RPMI8226 (cell line): ENCODE measurements around the gene CAPN8.

ENCODE experiments used
- DNase-seq: peaks from one replicate; pipeline ENCODE4 v3.0.0-alpha.2; 2015

The CAPN8 gene

DNA sequence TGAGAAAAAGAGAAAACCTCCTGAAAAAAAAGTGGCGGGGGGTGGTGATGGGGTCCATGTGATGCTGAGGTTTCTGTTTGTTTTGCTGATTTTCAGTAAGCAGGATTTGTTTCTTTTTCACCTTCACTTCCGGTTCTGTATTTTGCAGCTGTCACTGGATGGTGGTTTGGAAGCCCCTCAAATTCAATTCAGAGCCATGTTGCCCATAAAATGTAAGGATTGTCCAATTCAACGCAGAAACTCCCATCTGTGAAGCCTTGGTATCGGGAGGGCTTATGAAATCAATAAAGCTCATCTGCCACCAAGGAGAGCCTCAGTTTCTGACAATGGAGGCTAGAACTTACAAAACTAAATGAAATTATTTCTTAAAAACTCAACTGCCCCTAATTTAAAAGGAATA lies 12.1 kb downstream of the CAPN8 start:
- DNase-seq, result no peak

DNA sequence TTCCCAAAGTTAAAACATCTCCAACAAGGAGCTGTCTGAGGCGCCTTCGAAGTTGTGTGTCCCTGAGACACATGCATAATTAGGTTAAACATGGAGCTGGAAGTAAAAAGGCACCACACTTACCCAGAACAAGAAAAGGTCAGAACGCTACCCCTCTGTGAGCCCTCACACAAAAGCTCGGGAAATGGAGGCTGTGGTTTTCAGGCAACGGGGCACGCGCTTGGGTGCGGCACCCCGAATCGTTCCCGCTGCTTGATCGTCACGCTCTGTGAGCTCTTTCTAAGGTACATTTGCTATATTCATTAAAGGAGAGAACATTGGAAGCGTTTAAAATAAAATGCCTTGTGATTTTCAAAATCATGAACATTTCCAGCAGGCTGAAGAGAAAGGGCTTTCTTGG lies 12.5 kb downstream of the CAPN8 start:
- no peak for DNase-seq

DNA sequence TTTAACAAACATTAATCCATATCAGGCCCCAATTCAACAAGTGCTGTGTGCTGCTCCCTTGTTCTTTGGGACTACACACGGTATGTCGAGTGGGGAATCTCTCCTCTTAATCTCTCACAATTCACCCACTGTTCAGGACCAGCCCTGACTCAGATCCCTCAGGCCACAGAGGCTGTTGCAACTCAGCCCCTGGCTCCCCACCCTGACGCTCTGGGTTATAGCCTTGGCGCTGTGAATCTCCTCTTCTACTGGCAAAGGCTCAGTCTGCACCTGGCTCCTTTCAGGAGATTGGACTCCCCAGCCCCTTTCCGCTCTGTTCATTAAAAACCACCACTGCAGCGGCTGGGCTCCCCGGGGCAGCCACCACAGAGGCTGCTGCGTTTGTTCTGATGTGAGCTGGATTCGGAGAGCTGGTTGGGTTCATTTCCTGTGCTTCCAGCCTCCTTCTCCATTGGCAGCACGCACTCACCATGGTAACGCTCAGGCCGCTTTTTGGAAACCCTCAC lies 13.0 kb downstream of the CAPN8 start:
- DNase-seq, result no peak

DNA sequence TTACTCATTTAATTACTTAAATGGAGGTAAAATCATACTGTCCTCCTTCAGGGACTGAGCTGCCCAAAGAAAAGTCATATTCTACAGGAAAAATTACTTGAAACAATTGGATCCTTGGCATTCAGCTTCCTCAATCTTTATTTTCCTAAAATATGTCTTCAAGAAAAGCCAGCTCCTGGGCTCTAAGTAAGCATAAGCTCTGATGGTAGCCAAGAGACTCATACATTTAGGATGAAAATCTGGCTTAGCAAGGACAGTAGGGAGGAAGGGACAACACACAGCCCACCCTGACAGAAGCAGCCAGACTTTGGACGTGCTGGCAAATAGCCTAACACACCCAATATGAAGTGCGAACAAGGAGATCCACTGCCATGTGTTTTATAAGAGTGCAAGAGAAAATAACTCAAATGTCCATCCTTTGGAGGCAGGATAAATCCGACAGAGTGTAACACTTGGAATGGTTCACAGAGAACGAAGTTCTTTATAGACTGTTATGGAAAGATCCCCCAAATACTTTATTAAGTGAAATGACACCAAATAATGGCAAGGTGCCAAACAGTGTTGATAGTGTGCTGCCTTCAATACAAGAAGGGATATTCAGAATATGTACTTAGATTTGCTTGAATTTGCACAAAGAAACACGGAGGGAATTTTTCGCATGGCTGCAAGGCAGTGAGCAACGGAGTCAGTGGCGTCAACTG lies 14.1 kb downstream of the CAPN8 start:
- DNase-seq, result no peak

DNA sequence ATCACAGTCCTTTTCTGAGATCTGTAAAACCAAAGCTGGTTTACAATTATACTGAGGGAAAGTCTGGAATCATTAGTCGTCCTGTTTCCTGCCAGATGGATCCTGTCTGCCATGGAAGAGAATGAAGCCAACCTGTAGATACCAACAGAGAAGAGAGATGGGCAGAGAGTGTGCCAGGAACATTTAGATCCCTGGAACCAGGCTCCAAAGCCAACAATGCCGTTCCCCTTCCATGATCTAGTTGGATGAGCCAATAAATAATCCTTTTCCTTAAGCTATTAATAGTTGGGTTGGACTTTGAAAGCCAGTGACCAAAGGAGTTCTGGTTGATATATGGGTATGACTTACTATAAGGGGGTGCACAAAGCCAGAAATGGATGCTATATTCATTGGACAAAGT lies 15.0 kb downstream of the CAPN8 start:
- DNase-seq, result no peak

DNA sequence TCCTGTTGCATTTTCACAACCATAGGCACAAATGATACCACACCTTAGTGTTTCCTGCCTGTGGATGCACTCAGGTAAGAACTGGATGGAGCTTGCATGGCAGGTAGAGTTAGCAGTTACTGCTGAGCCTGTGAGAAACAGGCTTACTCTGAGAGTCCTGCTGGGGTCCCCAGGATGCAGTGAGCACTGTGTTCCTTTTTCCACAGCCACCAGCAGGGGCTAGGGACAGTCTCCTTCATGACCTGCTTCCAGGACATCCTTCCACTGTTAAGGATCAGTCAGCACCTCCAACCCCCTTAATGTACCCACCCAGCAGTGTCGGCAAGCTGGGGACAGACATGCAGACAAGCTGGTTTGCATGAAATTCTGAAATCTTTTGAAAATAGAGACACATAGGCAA lies 16.3 kb downstream of the CAPN8 start:
- no peak for DNase-seq

DNA sequence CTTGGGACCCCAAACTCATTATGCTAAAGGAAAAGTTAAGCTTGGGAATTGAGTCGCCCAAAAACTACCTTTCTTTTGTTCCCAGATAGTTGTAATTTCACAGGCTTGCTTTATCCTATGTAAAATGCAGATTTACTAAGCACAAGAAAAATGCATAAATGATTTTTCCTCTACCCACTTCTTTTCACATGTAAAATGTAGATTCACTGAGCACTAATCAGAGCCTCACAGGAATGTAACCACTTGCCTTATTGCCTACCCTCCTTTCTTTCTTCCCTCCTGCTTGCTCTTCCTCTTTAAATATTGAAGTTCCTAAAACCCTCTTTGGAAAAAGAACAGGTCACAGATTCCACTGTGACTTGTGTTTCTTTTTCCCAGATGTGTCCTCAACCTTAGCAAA lies 18.3 kb downstream of the CAPN8 start:
- DNase-seq, result no peak

DNA sequence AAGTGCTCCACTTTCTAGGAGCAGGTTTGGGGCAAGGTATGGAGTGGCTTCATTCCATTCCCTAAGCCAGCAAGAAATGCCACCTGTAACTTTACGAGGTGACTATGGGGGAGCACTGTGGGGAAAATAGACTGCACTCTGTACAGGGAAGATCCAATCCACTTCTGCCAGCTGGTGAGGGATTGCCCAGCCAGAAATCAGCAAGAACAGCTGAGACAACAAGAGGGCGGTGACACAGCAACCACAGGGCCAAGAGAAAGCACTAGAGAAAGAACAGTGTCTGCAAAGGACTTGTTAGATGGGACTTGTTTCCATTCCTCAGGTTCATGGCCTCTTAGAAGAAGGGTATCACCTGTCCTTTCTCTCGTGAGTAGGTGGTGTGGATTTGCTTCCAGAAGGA lies 19.6 kb downstream of the CAPN8 start:
- no peak for DNase-seq

DNA sequence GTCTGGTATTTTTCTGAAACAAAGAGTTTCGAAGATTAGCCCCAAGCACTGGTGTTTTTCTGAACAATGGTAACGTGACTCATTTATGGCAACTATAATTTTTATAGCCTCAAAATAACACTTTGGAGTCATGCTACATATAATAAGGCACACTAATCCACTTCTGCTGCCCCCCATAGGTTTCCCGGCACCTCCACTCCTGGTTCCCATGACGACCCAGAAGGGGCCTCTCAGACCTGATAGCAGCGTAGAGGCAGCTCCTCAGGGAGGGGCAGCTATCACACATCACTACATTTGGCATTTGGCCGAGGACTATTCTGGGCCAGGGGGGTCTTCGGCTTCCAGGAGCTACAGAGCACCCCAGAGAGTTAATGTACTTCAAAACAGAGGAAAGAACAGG lies 23.3 kb downstream of the CAPN8 start:
- no peak for DNase-seq

DNA sequence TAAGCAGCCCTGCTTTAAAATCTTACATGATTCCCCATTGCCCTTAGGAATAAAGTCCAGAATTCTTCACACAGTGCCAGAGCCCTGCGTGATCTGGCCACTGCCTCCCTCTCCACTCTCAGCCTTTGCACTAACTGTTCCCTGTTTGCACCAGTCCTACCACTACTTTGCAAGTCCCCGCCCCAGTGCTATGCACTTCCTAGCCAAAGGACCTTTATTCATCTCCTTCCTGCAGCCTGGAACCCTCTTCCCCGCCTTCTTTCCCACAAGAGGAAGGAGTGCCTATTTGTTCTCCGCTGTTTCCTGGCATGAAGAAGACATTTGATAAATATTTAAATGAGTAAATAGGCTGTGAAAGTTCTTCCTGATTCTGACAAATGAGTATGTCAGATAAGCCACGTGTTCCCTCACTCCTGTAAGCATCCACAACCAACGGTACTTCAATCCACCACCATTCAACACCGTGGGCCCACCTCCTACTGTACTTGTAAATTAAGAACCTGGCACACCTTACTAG lies 23.9 kb downstream of the CAPN8 start:
- DNase-seq, result no peak

DNA sequence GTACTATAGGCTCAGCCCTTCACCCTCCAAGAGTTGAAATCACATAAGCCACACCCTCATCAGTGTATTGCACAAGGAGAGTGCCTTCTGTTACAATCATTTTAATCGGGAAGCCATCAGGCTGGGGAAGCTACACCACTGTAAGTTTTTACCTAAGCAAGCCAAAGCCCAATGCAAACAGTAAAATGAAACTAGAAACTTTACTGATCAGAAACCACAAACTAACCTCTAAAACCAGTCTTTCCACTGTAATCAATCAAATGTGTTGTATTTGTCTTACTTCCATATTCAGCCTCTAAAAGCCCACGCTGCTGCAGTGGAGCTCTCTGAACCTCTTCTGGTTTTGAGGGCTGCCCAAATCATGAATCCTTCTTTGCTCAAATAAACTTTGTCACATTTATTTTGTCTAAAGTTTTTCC lies 26.2 kb downstream of the CAPN8 start:
- DNase-seq, result no peak

DNA sequence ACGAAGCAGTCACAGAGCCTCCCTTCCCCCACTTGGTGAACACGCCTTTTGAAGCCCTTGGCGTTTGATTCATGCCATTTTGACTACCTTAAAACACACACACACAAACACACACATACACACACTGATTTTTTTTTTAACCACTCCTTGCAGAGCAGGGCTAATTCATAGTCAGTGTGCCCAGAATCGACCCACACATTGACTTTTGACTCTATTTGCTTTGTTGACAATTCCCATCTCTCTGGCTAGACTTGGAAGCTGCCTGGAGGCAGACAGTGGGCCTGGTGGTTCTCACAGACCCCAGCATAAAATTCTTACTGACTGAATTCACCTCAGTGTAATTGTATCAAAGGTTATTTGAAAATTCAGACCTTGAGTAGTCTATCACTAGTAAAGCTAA lies 30.3 kb downstream of the CAPN8 start:
- DNase-seq, result no peak

DNA sequence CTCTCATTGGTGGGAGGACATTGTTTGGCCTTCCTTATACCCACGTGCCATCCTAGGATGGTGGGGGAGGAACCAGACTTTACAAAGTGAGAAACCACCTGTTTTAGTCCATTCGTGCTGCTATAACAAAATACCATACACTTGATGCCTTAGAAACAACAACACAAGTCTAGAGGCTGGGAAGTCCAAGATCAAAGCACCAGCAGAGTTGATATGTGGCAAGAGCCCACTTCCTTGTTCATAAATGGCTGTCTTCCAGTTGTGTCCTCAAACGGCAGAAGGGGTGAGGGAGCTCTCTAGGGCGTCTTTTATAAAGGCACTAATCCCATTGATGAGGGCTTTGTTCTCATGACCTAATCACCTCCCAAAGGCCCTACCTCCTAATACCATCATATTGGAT lies 31.1 kb downstream of the CAPN8 start:
- DNase-seq, result no peak

DNA sequence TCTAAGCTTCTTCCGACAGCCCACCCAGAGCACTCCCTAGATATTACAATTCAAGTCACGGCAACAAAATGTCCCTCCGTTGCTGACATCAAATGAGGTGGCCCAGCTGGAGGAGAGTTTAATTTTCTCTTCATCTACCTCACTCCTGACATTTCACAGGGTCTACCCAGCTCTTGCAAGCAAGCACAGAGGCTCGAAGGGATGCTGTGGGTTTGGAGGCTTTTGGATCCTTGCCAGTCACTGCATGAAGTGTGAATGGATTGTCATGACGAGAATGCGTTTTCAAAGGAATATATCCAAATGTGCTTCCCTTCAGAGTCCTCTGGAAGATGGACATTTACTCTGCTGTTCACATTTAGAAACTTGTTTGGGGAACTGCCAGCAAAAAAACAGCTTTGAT lies 33.5 kb downstream of the CAPN8 start:
- DNase-seq, result no peak

DNA sequence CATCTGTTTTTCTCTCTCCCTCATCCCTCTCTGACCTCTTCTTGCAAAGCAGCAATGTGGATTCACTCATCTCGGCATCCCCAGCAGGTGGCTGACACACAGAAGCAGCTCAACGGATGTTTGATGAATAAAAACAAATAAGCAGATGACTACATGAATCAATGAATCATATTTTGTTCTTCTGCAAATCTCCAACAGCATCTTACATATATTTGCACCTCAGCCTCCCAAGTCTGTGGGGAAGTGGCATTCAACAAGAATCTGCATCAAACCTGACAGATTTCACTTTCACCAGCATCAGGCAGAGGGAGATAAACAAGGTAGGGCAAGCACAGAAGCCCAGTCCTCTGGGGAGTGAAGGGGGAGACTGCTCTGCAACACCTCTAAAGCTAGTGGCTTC lies 34.0 kb downstream of the CAPN8 start:
- no peak for DNase-seq

DNA sequence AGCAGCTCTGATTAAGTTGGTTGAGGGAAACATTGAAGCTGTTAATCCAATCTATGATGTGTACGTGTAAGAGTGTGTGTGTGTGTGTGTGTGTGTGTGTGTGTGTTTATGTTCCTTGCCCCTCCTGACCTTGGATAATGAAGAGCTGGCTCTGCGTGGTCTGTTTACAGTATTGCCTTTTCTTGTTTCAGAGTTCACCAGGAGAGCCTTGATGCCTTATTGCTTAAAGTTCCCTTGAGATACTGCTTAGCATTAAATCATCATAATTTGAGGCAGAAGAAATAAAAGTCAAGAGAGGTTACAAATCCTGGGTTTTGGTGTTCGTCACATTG lies 36.4 kb downstream of the CAPN8 start:
- no peak for DNase-seq

DNA sequence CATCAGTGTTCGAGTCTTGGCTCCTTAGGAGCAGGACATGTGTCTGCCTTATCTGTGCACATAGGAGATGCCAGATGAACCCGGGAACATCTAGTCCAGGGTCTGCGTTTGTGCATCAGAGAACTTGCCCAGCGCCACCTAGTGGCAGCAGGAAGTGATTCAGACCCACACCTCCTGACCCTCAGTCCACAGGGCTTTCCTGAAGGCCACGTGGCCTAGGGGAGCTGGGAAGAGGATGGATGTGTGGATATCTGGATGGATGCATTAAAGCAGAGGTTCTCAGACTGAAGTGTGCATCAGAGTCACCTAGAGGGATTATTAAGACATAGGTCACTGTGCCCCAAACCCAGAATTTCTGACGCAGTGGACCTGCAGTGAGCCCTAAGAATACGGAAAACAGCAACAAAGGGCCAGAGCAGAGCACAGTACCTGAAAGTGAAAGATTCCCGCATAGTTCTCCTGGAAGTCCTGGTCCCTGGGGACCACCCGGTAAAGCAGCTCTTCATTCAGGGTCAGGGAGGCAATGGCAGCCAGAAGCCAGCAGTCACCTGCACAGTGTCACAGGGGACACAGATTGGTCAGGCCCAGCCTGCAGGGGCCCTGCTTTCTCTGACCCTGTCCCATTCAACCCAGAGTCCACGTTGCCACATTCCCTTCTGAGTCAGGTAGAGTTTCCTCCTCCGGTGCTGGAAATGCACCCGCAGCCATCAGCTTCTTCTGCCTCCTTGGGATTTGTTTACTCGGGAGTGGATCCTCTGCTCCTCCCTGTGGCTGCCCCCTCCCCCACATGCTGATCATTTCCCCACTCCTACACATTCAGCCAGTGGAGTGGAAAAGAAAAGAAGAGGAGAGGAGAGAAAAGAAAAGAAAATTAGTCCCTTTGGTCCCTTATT lies 37.0 kb downstream of the CAPN8 start:
- peak; percentile 56 for DNase-seq

DNA sequence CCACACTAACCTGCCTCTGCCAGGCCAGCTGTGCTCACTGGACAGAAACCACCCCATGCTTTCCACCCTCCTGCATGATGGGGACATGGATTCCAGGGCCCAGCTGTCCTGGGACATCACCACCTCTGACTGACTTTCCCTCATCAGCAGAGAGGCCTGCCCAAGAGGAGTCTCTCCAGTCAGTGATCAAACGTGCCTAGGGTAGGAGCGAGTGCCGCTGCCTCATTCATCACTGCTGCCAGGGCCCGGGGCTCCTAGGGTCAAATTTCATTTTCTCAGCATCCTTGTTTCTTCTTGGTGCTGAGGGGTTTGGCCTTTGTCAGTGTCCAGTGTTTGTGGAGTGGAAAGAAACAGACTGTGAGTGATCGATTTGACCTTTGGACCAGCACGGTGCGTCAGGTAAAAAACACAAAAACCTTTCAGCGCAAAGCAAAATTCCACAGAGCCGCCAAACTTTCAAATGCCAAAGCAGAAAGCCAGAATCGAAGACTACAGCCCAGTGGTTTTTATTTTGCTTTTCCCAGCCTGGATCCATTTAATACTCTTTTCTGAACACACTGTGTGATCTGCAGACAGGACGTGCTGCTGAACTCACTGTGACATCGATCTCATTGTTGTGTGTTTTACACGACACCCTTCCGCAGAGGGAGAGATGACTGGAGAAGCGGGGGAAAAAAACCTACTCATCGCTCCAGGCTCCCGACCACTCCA lies 43.2 kb downstream of the CAPN8 start:
- no peak for DNase-seq

DNA sequence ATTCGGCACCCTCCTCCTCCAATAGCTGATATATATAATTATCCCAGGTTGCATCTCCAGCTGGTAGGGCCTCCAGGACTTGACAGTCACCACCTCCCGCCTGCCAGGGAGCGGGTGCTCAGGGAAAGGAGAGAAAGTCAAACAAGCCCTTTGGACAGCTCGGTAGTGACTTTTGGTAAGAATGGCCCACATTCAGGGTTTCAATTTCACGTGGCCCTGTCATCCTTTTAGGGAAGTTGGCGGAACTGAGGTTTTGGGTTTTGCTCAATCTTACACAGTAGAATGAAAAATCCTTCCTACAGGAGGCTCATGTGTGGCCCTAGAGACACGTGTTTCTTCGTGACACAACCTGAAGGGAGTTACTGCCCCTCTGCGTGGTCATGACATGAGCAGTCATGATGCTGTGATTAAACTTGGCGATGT lies 44.2 kb downstream of the CAPN8 start:
- no peak for DNase-seq

DNA sequence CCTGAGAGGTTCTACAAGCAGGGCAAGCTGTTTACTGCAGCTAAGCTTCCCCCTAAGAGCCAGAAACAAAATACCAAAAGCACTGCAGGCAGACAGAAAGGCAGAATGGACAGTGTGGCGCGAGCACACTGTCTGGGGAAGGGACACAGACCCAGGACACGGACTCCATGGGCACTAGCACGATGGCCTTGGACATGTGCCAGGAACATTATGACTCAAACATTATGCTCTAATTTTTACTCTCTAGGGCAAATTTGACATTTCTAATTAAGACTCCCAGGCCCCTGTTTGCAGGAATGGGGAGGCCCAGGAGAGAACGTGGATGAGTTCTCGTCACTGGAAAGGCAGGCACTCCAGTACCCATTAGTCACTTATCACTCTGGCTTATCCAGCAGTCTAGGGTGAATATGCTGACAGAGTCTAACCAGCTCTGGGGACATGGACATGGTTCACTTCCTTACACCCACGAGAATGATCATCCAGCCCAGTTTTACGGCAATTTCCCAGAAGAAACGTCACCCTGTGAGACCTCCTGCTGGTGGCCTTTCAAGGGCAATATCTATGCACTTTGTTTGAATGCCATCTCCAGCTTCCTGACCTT lies 45.1 kb downstream of the CAPN8 start:
- no peak for DNase-seq

DNA sequence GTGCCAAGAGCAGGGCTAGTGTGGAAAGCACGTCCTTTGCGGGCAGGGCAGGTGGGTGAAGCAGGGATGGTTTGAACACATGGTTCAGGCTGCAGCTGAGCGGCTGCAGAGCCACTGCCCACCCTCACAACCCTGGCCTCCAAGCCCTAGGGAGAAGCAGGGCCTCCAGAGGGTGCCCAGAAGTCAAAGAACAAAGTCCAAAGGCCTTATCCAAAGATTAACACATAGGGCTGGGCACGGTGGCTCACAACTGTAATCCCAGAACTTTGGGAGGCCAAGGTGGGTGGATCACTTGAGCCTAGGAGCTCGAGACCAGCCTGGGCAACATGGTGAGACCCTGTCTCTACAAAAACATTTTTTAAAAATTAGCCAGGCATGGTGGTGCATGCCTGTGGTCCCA lies 46.8 kb downstream of the CAPN8 start:
- no peak for DNase-seq

DNA sequence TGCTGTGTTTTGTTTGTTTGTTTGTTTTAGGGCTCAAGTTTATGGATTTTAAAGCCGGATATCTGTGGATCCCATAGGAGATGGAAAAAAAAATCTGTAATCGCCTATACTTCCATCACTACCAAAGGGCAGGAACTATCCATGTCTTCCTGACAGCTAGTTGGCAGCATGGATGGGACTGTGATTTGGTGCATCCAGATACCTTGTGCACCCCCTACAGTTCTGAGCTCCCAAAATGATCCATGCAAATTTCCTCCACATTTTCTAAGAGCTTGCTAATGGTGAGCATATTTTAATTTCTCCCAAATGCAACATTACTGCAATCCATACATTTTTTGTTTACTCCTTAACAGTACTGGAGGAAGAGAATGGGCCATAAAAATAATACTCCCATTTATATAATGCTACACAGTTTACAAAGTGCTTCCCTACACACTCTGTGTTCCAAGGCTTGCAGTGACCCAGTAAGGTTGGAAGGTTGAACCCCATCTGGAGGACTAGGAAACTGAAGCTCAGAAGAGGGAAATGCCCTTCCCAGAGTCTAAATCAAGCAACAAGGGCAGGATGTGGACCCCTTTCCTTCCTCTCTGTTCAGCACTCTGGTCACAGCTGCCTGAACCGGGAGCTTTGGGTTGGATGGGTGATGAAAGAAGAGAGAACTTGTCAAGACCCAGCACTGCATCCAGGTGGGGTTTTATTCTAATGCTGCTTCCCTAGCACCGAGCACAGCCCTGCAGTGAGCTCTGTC lies 48.0 kb downstream of the CAPN8 start:
- DNase-seq, result no peak
